ENCODE results near the gene NDP.
A peak's percentile ranks its signal among the peaks of the same experiment; 100 is the strongest.

NDP gene

GRCh38 chrX:43996491-43996890 lies 23.3 kb upstream of the NDP start:
- H3K4me3 ChIP-seq (replicated peaks in 1 of 2; ENCODE audit: low read depth in 2 of 2, low read length in 2 of 2): no peak overlapping the region
- TF ChIP-seq, protein P1, sequence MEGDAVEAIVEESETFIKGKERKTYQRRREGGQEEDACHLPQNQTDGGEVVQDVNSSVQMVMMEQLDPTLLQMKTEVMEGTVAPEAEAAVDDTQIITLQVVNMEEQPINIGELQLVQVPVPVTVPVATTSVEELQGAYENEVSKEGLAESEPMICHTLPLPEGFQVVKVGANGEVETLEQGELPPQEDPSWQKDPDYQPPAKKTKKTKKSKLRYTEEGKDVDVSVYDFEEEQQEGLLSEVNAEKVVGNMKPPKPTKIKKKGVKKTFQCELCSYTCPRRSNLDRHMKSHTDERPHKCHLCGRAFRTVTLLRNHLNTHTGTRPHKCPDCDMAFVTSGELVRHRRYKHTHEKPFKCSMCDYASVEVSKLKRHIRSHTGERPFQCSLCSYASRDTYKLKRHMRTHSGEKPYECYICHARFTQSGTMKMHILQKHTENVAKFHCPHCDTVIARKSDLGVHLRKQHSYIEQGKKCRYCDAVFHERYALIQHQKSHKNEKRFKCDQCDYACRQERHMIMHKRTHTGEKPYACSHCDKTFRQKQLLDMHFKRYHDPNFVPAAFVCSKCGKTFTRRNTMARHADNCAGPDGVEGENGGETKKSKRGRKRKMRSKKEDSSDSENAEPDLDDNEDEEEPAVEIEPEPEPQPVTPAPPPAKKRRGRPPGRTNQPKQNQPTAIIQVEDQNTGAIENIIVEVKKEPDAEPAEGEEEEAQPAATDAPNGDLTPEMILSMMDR (IDR thresholded peaks at IDR 0.05; ENCODE audit: low read depth, low read length): no peak
- no peak for DNase-seq (ENCODE audit: low read depth in 2 of 2)

DNA sequence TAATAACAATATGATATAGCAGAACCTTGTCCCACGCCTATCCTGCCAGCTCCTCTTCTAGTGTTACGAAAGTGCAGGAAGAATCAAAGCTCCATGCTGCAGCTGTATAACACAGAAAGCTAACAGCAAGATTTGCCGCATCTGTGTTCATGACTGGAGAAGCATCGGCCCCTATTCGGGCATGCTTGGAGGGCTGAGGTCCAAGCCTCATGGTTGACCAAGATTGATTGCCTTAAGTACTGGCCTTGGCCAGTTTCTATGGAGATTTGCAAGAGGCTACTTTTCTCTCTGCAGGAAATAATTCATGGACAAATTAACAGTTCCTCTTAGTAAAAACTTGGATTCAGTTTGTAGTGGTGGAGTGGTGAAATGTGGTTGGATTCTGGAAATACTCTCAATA lies 12.9 kb upstream of the NDP start:
- DNase-seq (ENCODE audit: low read depth in 2 of 2): no peak
- TF ChIP-seq, protein P1 (IDR thresholded peaks at IDR 0.05; ENCODE audit: low read depth, low read length): no peak
- no peak overlapping the region for H3K4me3 ChIP-seq (replicated peaks in 1 of 2; ENCODE audit: low read depth in 2 of 2, low read length in 2 of 2)

DNA sequence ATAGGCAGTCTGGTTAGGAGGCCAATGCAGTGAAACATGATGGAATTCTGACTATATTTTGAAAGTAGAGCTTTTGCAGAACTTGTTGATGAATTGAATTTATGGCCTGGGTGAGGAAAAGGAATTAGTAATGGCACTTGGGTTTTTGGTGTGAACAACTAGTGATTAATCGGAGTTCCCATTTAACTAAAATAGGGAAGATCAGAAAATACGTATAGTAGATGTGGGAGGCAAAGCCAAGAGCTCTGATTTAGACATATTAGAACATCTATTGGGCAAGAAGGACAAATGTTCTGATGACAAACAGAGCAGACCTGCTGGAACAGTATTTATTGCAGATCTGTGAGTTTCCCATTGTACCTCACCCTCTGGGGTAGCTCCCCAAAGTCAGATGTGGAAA lies 12.3 kb upstream of the NDP start:
- DNase-seq (ENCODE audit: low read depth in 2 of 2): no peak
- no peak overlapping the region for H3K4me3 ChIP-seq (replicated peaks in 1 of 2; ENCODE audit: low read depth in 2 of 2, low read length in 2 of 2)
- TF ChIP-seq, protein P1 (IDR thresholded peaks at IDR 0.05; ENCODE audit: low read depth, low read length): no peak

- no peak overlapping the region for H3K4me3 ChIP-seq (replicated peaks in 1 of 2; ENCODE audit: low read depth in 2 of 2, low read length in 2 of 2)
- no peak for DNase-seq (ENCODE audit: low read depth in 2 of 2)
- TF ChIP-seq, protein P1 (IDR thresholded peaks at IDR 0.05; ENCODE audit: low read depth, low read length): no peak
Measured at GRCh38 chrX:43978226-43978625, 5.0 kb upstream of the NDP start.

- no peak overlapping the region for H3K4me3 ChIP-seq (replicated peaks in 1 of 2; ENCODE audit: low read depth in 2 of 2, low read length in 2 of 2)
- TF ChIP-seq, protein P1 (IDR thresholded peaks at IDR 0.05; ENCODE audit: low read depth, low read length): no peak
- peak in 1 of 2 donors; percentile 2 for DNase-seq (ENCODE audit: low read depth in 2 of 2)
Measured at GRCh38 chrX:43976205-43976604, 3.0 kb upstream of the NDP start.

DNA sequence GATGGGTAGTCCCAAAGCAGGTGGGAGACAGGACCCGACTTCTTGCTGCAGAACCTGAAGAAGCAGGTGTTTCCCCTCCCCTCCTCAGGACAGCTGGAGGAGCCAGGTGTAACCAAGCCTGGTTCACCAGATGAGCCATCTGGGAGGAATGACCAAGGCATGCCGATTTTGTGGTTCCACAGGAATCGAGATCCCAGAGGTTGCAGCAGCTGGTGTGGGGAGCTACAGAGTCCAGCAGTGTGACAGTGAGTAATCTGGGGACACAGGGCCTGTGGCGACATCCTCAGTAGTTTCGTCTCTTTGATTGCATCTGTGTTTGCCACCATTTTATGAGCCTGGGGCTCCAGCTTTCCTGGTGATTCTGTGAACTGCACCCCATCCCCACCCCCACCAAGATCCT lies 2.6 kb upstream of the NDP start:
- H3K4me3 ChIP-seq (replicated peaks in 1 of 2; ENCODE audit: low read depth in 2 of 2, low read length in 2 of 2): no peak overlapping the region
- DNase-seq (ENCODE audit: low read depth in 2 of 2): no peak
- TF ChIP-seq, protein P1 (IDR thresholded peaks at IDR 0.05; ENCODE audit: low read depth, low read length): no peak

GRCh38 chrX:43974741-43975465 lies 1.7 kb upstream of the NDP start:
- peak in 1 of 2 donors; percentile 6 for DNase-seq (ENCODE audit: low read depth in 2 of 2)
- TF ChIP-seq, protein P1 (IDR thresholded peaks at IDR 0.05; ENCODE audit: low read depth, low read length): no peak
- no peak overlapping the region for H3K4me3 ChIP-seq (replicated peaks in 1 of 2; ENCODE audit: low read depth in 2 of 2, low read length in 2 of 2)

All from cardiac fibroblast (primary cell).